Tibial nerve (tissue), 3 donors: ENCODE results near the gene ATP5MC2.

Experiments
- POLR2A ChIP-seq, 2 donors: fragments of 450-650 bp; IDR thresholded peaks; one replicate each; pipeline ENCODE4 v1.6.1; 2017; ENCODE audit warnings: antibody characterized with exemption in 2 of 2, mild to moderate bottlenecking in 2 of 2, moderate library complexity in 2 of 2
- TF ChIP-seq, protein P1 (sequence below), 5 experiments: fragments of 200-600 bp in 3 of 5; fragments of 450-650 bp in 2 of 5; sonication (generic) in 3 of 5; IDR thresholded peaks; one replicate each; pipeline ENCODE4 v1.5.1; 2016 to 2019; ENCODE audit warnings: antibody characterized with exemption in 5 of 5, mild to moderate bottlenecking in 3 of 5, moderate library complexity in 2 of 5

DNA sequence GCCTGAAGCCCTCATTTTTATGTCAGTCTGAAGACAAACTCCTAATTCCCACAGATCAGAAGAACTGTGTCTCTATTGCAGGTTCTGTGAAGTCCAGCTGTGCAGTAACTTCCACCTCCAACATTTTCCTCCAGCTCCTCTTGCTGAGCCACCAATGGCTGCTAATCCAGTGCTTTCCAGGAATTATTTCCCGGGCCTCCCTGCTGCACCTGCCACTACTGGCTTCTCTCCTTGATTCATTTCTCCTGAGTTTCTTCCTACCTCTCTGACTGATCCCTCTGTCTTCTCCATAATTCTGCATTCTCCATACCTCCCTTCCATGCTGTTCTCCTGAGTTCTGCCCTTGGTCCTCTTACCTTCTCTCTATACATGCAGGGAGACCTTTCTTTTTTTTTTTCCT lies 30.2 kb upstream of the ATP5MC2 start:
- TF ChIP-seq, protein P1, sequence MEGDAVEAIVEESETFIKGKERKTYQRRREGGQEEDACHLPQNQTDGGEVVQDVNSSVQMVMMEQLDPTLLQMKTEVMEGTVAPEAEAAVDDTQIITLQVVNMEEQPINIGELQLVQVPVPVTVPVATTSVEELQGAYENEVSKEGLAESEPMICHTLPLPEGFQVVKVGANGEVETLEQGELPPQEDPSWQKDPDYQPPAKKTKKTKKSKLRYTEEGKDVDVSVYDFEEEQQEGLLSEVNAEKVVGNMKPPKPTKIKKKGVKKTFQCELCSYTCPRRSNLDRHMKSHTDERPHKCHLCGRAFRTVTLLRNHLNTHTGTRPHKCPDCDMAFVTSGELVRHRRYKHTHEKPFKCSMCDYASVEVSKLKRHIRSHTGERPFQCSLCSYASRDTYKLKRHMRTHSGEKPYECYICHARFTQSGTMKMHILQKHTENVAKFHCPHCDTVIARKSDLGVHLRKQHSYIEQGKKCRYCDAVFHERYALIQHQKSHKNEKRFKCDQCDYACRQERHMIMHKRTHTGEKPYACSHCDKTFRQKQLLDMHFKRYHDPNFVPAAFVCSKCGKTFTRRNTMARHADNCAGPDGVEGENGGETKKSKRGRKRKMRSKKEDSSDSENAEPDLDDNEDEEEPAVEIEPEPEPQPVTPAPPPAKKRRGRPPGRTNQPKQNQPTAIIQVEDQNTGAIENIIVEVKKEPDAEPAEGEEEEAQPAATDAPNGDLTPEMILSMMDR (IDR thresholded peaks at IDR 0.05) = no peak
- TF ChIP-seq POLR2A (IDR thresholded peaks at IDR 0.05) = no peak
